GM23248 (cell line): ENCODE data around the gene FCRL1.

Experiments
- EZH2 ChIP-seq: fragments of 200-600 bp; sonication (generic); IDR thresholded peaks from 2 replicates; pipeline ENCODE4 v1.6.1; 2018; ENCODE audit warnings: antibody characterized with exemption, mild to moderate bottlenecking; ENCODE audit not compliant: insufficient read depth, poor library complexity, severe bottlenecking
- EZH2phosphoT487 ChIP-seq: fragments of 200-600 bp; sonication (generic); IDR thresholded peaks from 2 replicates; pipeline ENCODE4 v1.6.1; 2018; ENCODE audit warnings: antibody characterized with exemption, moderate library complexity, mild to moderate bottlenecking, low read depth; ENCODE audit not compliant: insufficient read depth

DNA sequence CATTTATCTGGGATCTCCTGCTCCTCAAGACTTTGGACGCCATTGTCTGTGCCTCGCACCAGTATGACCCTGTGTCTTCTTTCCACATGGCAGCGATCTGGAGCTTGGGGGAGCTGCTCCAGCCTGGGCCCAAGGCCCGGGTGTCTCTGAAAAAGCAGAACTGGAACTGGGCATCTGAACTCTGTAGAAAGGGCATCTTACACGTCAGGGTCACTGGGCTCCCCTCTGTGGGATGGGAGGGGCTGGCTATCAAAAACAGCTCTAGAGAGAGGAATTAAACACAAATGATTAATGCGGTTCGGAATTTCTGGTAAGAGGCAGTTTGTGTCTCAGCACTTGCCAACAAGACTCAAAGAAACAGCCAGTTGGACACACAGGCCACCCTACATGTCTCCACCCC, 16.1 kb downstream of the FCRL1 start:
- no peak for TF ChIP-seq EZH2phosphoT487
- no peak for TF ChIP-seq EZH2
